Cardiac muscle cell (in vitro differentiated cells and primary cell): Measurements from ENCODE around the gene ATAD2B. TPM values are rescaled to one million over a fixed set of nuclear protein-coding genes. Genes with fewer than 3 reads are reported as not detected.

Source experiments
- DNase-seq, 2 donors: peaks; one replicate each; pipeline versions ENCODE4 v3.0.0 to v3.0.0-alpha.2; 2010 to 2017; ENCODE audit warnings: low read depth in 1 of 2, low spot score in 1 of 2
- H3K27ac ChIP-seq: fragments of 200-600 bp; sonication (generic); 2 replicates; pipeline ENCODE4 v1.5.1; 2016
- H3K27me3 ChIP-seq: fragments of 200-600 bp; sonication (generic); 2 replicates; pipeline ENCODE4 v1.6.0; 2016; ENCODE audit warnings: control low read depth
- H3K36me3 ChIP-seq: fragments of 200-600 bp; sonication (generic); 2 replicates; pipeline ENCODE4 v1.5.1; 2016; ENCODE audit warnings: control low read depth
- H3K4me1 ChIP-seq: fragments of 200-600 bp; sonication (generic); 2 replicates; pipeline ENCODE4 v1.8.1; 2017; ENCODE audit warnings: low read depth, mild to moderate bottlenecking, mixed run types
- H3K4me3 ChIP-seq: fragments of 200-600 bp; sonication (generic); 2 replicates; pipeline ENCODE4 v1.5.1; 2016; ENCODE audit warnings: mild to moderate bottlenecking
- H3K9me3 ChIP-seq: fragments of 200-600 bp; sonication (generic); 2 replicates; pipeline ENCODE4 v1.5.1; 2017; ENCODE audit warnings: low read depth, mild to moderate bottlenecking, control low read depth
- CTCF ChIP-seq: IDR thresholded peaks from 2 replicates; pipeline ENCODE4 v1.5.1; 2012; ENCODE audit warnings: low read depth, mild to moderate bottlenecking, low read length
- polyA plus RNA-seq: library from polyadenylated mRNA; unstranded; fragments of >200 nt; fragmentation: Nextera tagmentation; extraction: Ambion mirVana; gene quantifications from 2 replicates; pipeline ENCODE4 v1.2.1, GENCODE V29; 2016
- total RNA-seq: library from RNA; depleted of rRNA; stranded (reverse); fragments of >200 nt; gene quantifications from 2 replicates; pipeline ENCODE4 v1.2.3, GENCODE V29; 2016

The ATAD2B gene
- total and polyA plus RNA-seq, 2 experiments from 2014 or later = 10.7 to 17.2 TPM

DNA sequence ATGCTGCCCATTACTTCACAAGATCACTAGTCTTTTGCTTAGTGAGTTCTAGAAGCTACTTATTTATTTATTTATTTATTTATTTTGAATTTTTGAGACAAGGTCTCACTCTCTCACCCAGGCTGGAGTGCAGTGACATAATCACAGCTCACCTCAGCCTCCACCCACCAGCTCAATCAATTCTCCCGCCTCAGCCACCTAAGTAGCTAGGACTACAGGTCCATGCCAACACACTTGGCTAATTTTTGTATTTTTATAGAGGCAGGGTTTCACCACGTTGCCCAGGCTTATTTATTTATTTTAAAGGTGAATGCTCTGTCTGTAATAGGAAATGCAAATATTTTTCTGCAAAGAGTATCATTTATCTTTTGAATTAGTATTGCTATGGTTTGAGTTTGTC is 67.7 kb downstream of the ATAD2B start:
- no peak overlapping the region for H3K27ac ChIP-seq
- no peaks in the 10 kb centered on the region for H3K27me3 ChIP-seq
- no peaks in the 10 kb centered on the region for H3K9me3 ChIP-seq
- H3K4me1 ChIP-seq = no peaks in the 10 kb centered on the region
- no peak for TF ChIP-seq CTCF
- H3K36me3 ChIP-seq = peaks cover 28% of the 10 kb centered on the region
- DNase-seq = no peak
- H3K4me3 ChIP-seq = no peak overlapping the region

- H3K9me3 ChIP-seq = no peaks in the 10 kb centered on the region
- DNase-seq = no peak
- H3K27ac ChIP-seq = no peak overlapping the region
Measured at GRCh38 chr2:23850564-23851256, 76.2 kb downstream of the ATAD2B start.

GRCh38 chr2:23844905-23845304 is 82.0 kb downstream of the ATAD2B start:
- Histone ChIP-seq H3K4me1 (no peaks in the 10 kb centered on the region), H3K27ac (no peak overlapping the region), H3K36me3 (no peaks in the 10 kb centered on the region), H3K4me3 (no peak overlapping the region), H3K27me3 (no peaks in the 10 kb centered on the region), H3K9me3 (no peaks in the 10 kb centered on the region)
- TF ChIP-seq CTCF = no peak
- no peak for DNase-seq

More at GRCh38 chr2:23850564-23851256, 76.2 kb downstream of the ATAD2B start:
- H3K4me1 ChIP-seq = no peaks in the 10 kb centered on the region
- no peak overlapping the region for H3K4me3 ChIP-seq
- no peaks in the 10 kb centered on the region for H3K36me3 ChIP-seq
- no peaks in the 10 kb centered on the region for H3K27me3 ChIP-seq
- TF ChIP-seq CTCF = no peak

DNA sequence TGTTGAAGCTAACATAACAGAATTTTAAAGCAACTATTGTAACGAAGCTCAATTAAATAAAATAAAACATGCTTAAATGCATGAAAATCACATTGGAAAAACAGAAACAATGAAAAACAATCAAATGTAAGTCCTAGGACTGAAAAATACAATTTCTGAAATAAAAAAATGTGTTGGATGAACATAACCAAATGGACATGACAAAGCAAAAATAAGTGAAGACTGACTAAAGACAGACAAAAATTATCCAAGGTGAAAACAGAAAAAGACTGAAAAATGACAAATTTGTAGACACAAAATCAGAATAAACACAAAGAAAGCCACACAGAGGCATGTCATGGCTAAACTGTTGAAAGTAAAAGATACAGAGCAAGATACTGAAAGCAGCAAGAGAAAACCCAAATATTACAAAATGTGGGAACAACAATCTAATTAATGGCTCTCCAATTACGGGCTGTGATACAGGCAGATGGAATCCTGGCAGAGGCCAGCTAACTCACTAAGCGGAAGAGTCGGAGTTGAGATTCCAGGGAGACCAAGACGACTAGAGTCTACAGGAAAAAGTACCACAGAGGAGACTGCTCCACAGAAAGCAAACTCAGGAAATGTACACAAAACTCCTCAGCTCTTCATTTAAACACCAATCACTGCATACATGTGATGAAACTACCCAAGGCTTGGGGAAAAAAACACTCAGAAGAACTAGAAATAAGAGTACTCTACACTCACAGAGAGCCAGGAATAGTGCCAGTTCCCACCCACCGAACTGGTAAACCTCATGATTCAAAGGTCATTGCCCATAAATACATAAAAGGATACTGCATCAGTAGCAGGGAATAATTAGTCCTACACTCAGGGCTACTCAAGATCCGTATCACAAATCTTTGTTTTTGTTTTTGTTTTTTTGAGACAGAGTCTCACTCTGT is 83.6 kb downstream of the ATAD2B start:
- no peak for TF ChIP-seq CTCF
- Histone ChIP-seq H3K36me3 (no peaks in the 10 kb centered on the region), H3K27ac (no peak overlapping the region), H3K9me3 (no peaks in the 10 kb centered on the region), H3K4me1 (no peaks in the 10 kb centered on the region), H3K4me3 (no peak overlapping the region), H3K27me3 (no peaks in the 10 kb centered on the region)
- DNase-seq = peak in 1 of 2 donors; percentile 15

DNA sequence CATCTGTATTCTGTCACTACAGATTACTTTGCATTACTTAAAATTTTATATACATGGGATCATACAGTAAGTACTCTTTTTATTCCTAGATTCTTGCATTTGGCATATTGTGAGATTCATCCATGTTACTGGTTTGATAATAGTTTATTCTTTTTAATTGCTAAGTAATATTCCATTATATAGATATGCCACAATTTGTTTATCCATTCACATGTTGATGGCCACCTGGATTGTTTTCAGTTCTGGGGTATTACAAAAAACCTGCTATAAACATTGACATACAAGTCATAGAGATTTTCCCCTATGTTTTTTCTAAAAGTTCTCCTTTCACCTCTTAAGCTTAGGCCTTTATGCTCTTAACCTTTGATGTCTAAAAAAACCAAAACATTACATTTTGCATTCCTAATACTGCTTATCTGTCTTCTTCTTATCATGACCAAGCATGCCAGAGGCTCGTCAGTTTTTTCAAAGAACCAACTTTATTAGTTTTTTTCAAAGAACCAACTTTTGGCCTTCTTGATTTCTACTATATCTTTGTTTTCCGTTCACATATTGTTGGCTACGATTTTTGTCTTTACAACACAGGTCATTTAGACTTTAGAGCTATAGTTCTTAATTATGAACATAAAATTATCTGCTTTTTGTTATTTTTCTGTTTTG is 86.9 kb downstream of the ATAD2B start:
- Histone ChIP-seq H3K4me3 (no peak overlapping the region), H3K9me3 (no peaks in the 10 kb centered on the region), H3K36me3 (no peaks in the 10 kb centered on the region), H3K4me1 (no peaks in the 10 kb centered on the region), H3K27ac (no peak overlapping the region), H3K27me3 (no peaks in the 10 kb centered on the region)
- TF ChIP-seq CTCF = no peak
- no peak for DNase-seq
